Measurements from ENCODE around the gene MFGE8.

The MFGE8 gene

GRCh38 chr15:88918738-88919137 is 5.6 kb upstream of the MFGE8 start:
- peak; percentile 38 for DNase-seq

DNA sequence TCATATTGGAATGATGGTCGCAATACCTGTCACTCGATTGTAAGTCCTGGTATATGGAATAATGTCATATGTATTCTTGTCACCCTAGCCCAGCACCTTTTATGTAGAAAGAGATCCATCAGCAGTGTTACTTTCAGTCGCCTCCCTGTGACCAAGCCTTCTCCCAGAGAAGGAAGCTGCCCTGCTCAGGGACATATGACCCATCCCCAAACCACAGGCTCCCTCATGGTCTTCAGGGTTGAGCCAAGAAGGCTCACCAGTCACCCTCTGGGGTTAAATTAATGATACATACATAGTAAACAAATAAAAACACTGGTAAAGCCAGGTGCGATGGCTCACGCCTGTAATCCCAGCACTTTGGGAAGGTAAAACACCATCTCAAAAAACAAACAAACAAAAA is 4.6 kb upstream of the MFGE8 start:
- no peak for DNase-seq

- DNase-seq = no peak
Observed at GRCh38 chr15:88915354-88915753, 2.2 kb upstream of the MFGE8 start.

- DNase-seq = no peak
Observed at GRCh38 chr15:88913850-88914169, 631 bp upstream of the MFGE8 start.

- DNase-seq = no peak
Observed at GRCh38 chr15:88912500-88912921, 668 bp downstream of the MFGE8 start.

GRCh38 chr15:88911766-88912118 is 1.4 kb downstream of the MFGE8 start:
- no peak for DNase-seq

GRCh38 chr15:88909956-88910831 is 3.0 kb downstream of the MFGE8 start:
- DNase-seq = no peak

DNA sequence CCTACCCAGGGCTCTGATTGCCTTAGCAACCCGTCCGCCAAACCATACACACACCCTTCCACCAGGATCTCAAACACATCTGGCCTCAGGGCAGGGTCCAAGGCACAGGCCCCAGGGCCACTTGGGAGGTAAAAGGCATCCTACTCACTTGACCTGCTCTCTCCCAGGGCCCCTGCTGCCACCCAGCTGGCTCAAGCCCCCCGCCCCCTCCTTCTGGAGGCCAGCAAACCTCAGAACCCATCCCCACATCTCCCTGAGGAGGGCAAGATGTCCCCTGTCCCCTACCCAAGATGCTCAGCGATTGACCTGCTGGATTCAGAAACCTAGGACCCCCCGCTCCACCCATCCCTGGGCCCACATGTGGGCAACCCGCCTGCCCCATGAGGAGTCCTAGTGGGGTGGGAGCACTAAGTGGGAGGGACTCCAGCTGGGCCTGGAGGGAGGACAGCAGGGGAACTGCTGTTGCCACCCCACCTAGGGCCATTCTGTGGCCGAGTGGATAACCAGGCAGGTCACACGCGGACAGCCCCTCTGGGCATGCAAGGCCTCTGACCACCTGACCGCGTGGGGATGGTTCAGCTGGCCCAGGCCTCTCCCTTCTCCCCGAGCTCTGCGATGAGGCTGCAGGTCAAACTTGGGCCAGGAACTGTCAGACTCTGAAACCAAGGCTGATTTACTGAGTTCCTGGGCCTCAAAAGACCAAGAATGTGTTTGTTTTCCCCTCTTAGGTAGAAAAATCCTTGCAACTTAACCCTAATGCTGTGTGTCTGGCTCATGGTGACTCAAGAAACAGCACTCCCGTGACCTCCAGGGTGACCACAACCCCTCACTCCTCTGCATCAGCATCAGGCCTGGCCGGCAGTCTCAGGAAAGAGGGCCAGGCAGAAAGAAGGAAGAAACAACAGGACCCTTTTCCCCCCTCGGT is 4.2 kb downstream of the MFGE8 start:
- no peak for DNase-seq

DNA sequence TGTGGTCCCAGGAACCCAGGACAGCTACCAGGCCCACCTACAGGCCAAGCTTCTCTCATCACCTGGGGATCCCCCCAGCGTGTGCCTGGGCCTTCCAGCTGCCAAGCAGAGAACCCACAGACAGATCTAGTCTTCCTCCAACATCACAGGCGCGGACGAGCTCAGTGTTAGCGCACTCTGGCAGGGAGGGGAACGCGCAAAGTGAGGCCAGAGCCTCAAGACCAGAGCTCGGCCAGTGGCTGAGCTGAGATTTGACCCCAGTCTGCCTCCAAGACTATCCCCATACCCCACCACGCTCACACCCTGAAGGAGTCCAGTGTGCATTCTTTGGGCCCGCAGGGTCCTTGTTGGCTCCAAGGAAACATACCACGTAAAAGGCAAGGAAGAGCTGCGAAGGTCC is 5.1 kb downstream of the MFGE8 start:
- DNase-seq = no peak

GRCh38 chr15:88907111-88907510 is 6.1 kb downstream of the MFGE8 start:
- no peak for DNase-seq

DNA sequence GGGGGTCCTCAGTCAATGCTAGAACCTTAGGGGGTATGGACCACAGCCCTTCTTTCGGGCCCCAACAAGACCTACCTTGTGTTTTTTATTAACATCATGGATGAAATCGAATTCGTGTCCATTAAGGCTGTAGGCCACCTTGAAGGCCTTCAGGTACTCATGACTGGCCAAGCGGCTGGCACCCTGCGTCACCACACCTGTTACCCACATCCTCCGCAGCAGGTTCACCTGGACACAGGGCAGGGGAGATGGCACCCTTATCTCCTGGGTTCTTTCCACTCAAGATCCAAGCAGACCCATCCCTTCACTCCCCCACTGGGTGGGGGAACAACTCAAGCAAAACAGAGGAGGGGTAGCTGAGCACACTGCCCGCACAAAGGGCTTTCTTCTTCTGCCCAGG is 6.6 kb downstream of the MFGE8 start:
- DNase-seq = no peak

- DNase-seq = no peak
Observed at GRCh38 chr15:88906130-88906529, 7.0 kb downstream of the MFGE8 start.

DNA sequence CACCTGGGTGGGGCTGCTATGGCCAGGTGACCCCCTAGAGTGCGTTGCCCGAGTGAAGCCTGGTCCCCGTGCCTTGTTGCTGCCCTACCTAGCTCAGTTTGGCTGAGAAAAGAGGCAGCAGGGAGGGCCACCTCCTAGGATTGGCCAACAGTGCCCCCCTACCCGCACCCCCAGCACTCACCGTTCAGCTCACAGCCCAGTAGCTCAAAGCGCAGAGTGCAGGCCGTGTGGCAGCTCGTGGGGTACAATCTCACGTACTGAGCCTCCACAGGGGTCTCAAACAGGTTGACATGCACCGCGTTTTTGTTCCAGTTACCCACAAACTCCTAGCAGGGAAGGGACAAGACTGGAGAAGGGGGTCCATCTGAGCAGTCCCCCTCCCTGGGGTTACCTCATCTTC is 7.6 kb downstream of the MFGE8 start:
- DNase-seq = no peak

GRCh38 chr15:88904624-88905327 is 8.4 kb downstream of the MFGE8 start:
- peak; percentile 90 for DNase-seq

DNA sequence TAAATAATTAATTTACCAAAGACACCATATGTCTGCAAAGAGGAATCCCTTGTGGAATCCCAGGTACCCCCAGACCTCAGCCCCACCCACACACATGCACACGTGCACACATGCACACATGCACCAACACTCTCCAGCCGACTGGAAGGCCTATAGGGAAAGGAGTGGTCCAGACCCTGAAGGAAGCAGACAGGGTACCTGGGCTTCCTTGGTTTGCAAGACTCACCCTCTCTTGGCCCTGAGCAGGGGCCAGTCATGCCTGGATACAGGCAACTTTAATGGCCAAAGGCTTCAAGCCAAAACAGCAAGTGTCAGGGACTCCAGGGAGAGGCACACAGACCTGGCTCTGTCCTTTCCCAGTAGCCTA is 8.9 kb downstream of the MFGE8 start:
- no peak for DNase-seq

- no peak for DNase-seq
Observed at GRCh38 chr15:88902846-88903245, 10.3 kb downstream of the MFGE8 start.

DNA sequence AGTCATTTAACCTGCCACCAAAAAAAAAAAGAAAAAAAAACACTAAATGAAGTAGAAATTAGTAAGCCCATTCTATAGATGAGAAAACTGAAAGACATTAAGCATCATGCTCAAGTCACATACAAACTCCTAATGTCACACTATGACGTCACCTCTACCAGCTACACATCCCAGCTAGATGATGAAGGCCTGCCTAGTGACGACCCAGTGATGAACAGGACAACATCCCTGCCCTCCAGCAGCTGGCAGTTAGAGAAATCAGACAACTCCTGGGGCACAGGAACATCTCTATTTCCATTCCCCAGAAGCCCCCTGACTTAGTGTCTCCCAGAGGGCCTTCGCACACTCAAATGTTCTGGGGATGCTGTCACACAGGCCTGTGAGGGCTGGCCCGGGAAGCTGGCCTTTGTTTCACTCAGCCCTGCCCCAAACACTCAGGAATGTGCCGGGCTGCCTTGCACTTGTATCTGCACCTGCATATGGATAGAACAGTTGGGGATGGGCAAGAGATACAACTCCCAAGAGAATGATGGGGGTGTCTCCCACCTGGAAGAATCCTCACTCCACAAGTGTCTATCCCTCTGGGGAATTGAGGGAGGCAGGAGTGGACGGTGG is 10.9 kb downstream of the MFGE8 start:
- no peak for DNase-seq

DNA sequence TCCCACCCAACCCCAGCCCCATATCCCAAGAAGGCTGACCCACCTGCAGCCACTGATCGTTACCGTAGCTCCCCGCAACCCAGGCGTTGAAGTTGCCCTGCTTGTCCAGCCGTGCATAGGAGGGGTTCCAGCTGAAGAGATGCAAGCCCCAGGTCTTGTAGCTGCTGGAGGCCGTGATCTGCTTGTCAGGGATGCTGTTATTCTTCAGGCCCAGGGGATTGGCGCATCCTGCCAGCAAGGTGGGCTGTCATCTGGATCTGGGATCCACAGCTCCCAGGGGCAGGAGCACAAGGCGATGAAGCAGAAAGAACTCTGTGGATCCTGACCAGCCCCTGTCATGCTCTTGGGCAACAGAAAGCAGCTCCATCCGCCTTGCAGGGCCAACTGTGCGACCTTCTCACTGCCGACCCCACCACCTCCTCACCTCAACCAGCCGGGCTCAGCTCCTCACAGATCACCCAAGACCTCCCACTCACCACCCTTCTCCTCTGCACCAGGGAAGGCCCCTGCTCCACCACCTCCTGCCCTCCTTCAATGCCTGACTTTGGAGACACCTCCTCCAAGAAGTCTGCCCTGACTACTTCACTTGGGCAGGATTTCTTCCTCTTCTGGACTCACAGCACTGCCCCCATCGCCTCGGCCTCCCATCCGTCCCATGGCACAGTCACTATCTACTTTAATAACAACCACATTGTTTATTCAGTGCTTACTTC is 11.5 kb downstream of the MFGE8 start:
- no peak for DNase-seq

- DNase-seq = no peak
Observed at GRCh38 chr15:88900982-88901418, 12.2 kb downstream of the MFGE8 start.

DNA sequence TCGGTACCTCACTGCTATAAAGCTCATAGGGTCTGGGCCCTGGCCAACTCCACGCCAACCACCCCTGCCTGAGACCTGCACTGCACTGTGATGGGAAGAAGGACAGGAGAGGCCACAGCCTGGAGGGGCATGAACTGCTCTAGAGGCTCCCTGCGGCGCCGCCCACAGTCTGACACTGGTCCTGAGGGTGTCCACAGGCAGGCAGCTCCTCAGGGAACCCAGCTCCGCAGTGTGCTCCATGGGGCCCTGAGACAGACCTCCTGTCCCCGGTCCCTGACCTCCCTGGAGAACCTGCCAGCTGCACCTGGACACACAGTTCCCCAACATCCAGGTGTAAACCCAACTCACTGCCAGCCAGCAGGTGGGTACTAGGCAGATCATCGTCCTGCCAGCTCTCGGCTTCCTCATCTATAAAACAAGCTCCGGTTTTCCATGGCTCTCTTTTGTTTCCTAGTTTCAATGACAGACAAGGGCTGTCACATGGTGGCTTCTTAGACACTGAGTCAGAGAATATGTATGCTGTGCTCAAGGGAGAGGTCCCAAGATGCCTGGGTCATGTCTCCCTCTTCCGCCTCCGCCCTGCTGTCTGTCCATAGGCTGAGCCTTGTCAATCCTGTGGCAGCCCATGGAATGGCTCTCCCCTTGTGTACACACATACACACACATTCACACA is 12.7 kb downstream of the MFGE8 start:
- no peak for DNase-seq

GRCh38 chr15:88899251-88899650 is 13.9 kb downstream of the MFGE8 start:
- no peak for DNase-seq

- no peak for DNase-seq
Observed at GRCh38 chr15:88898736-88899135, 14.4 kb downstream of the MFGE8 start.

Measured in hematopoietic multipotent progenitor cell treated with erythropoietin and hydrocortisone succinate and interleukin-3 and kit ligand, for 6 days (in vitro differentiated cells).